Heart right ventricle (tissue), 16 donors: Measurements from ENCODE around the gene PXDN. TPM values are rescaled to one million over a fixed set of nuclear protein-coding genes. Genes with fewer than 3 reads are reported as not detected.

Source experiments
- ATAC-seq, 8 donors: fragments of 200-7000 bp; cut with Tn5 transposase; one replicate each; pipeline ENCODE4 v1.9.1; 2020; ENCODE audit warnings: mild to moderate bottlenecking in 8 of 8, moderate library complexity in 8 of 8, moderate number of reproducible peaks in 1 of 8
- DNase-seq, 2 donors: peaks; one replicate each; pipeline ENCODE4 v3.0.0-alpha.2; 2020
- H3K27ac ChIP-seq, 10 donors: fragments of 200-600 bp; sonication (generic) in 2 of 10; one replicate each; pipeline versions ENCODE4 v1.5.0 to v1.8.0; 2020 to 2022; ENCODE audit warnings: mild to moderate bottlenecking in 3 of 10
- H3K27me3 ChIP-seq, 7 donors: fragments of 200-600 bp; one replicate each; pipeline ENCODE4 v1.8.0; 2021 to 2022; ENCODE audit warnings: mild to moderate bottlenecking in 2 of 7
- H3K36me3 ChIP-seq, 9 donors: fragments of 200-600 bp; sonication (generic) in 1 of 9; one replicate each; pipeline versions ENCODE4 v1.5.0 to v1.8.0; 2020 to 2022; ENCODE audit warnings: mild to moderate bottlenecking in 2 of 9
- H3K4me1 ChIP-seq, 9 donors: fragments of 200-600 bp; sonication (generic) in 1 of 9; one replicate each; pipeline versions ENCODE4 v1.5.0 to v1.8.0; 2020 to 2022; ENCODE audit warnings: mild to moderate bottlenecking in 4 of 9
- H3K4me3 ChIP-seq, 10 donors: fragments of 200-600 bp; sonication (generic) in 2 of 10; one replicate each; pipeline versions ENCODE4 v1.5.0 to v1.8.0; 2020 to 2022; ENCODE audit warnings: mild to moderate bottlenecking in 7 of 10, moderate library complexity in 2 of 10
- H3K9me3 ChIP-seq, 11 donors: fragments of 200-600 bp in 10 of 11; sonication (generic) in 2 of 11; one replicate each; pipeline versions ENCODE4 v1.5.0 to v1.8.0; 2013 to 2022; ENCODE audit warnings: mild to moderate bottlenecking in 2 of 11, control low read depth in 1 of 11, moderate library complexity in 1 of 11
- CTCF ChIP-seq, 9 donors: fragments of 200-600 bp; sonication (generic) in 2 of 9; IDR thresholded peaks; one replicate each; pipeline versions ENCODE4 v1.5.0 to v1.8.0; 2021 to 2022; ENCODE audit warnings: antibody characterized with exemption in 9 of 9, mild to moderate bottlenecking in 5 of 9, moderate library complexity in 1 of 9
- WGBS, 2 donors: extraction: QIAGEN DNeasy Blood & Tissue Kit; methylation state at CpG; one replicate each; pipeline ENCODE4 v1.1.7; 2013; ENCODE audit warnings: inconsistent platforms in 1 of 2; 5-methylcytosine and 5-hydroxymethylcytosine counted together
- intact Hi-C, 10 donors: fragments of 100-400 bp; cut with DNase I; formaldehyde crosslinking; loops; one replicate each; pipeline versions ENCODE4 v1.11.1 to v1.14.2; 2022
- polyA plus RNA-seq, 2 donors: library from polyadenylated mRNA; stranded (reverse); fragments of 200-250 nt; gene quantifications; one replicate each; pipeline ENCODE4 v1.2.3, GENCODE V29; 2013
- total RNA-seq, 10 donors: library from RNA; stranded (reverse); fragmentation: NEBNext Ultra II Directional in 3 of 10; extraction: Animal tissue kit (Norgen Biotek cat#: 25700) in 3 of 10; gene quantifications; one replicate each; pipeline versions ENCODE4 v1.2.1 to v1.2.4, GENCODE V29; 2021 to 2023
- donor health status: Arrhythmogenic right ventricular cardiomyopathy.
- donor health status: ischemic (EF 13 %, LVEDD 7.1; RV severe dilation, severe dysfunction).
- donor health status: healthy with polysubstance abuse.
- donor health status: DM: no; HTN: yes; CAD: no.
- donor health status: DM: no; HTN: no; CAD: no.
- donor health status: ischemic (EF 25% LVEDD 6.9; RV normal size, moderate dysfunction).
- donor health status: ischemic (EF 25% LVEDD 5.7; RV mildly dilated, moderate dysfunction).
- donor health status: healthy.
- donor health status: DM: yes; HTN: yes; CAD: no.
- donor health status: Ischemic cardiomyopathy.
- donor health status: ischemic (EF 35%, LVEDD 5.7; RV mildly dilated, moderate dysfunction).
- donor health status: nonischemic (EF 11% LVEDD 7.7; RV severe dilation, severe dysfunction).
- donor health status: DM: yes; HTN: yes; CAD: no.
- donor health status: PGD.
- donor health status: ischemic (EF 29% LVEDD 5.4; RV normal size, mild dysfunction).
- donor health status: nonischemic (EF 23%, LVEDD 6.1; RV moderate dilation, normal function).

The PXDN gene
- total and polyA plus RNA-seq, 12 donors = 7.8 to 65.0 (median 18.9) TPM

- ATAC-seq (no peak), DNase-seq (no peak)
- peaks cover 0 to 5% (median 0%) of the 10 kb centered on the region in 7 donors for H3K27me3 ChIP-seq
- 57 to 72% methylated on average over 17 of the region's 17 CpGs for WGBS, 2 donors
- H3K4me3 ChIP-seq = no peak overlapping the region
- peaks cover 0 to 87% (median 24%) of the 10 kb centered on the region in 9 donors for H3K36me3 ChIP-seq
- H3K9me3 ChIP-seq = peaks cover 0 to 15% (median 0%) of the 10 kb centered on the region in 11 donors
- intact Hi-C loops = loop anchor here in 1 of 10 donors (5.0 kb wide), 1 partner anchor 41 kb away; no protein-coding TSS in a partner anchor
- H3K4me1 ChIP-seq = peaks cover 0 to 18% (median 5%) of the 10 kb centered on the region in 9 donors
- no peak for TF ChIP-seq CTCF (IDR thresholded peaks at IDR 0.05)
- peak overlapping the region in 1 of 10 donors; percentile 0 for H3K27ac ChIP-seq
Observed at GRCh38 chr2:1633092-1633671, 111.1 kb downstream of the PXDN start.

GRCh38 chr2:1632510-1632909 is 111.8 kb downstream of the PXDN start:
- peaks cover 0 to 15% (median 0%) of the 10 kb centered on the region in 11 donors for H3K9me3 ChIP-seq
- intact Hi-C loops = loop anchor here in 1 of 10 donors (5.0 kb wide), 1 partner anchor 40 kb away; no protein-coding TSS in a partner anchor
- H3K4me3 ChIP-seq = no peak overlapping the region
- peaks cover 0 to 20% (median 5%) of the 10 kb centered on the region in 9 donors for H3K4me1 ChIP-seq
- peaks cover 0 to 5% (median 0%) of the 10 kb centered on the region in 7 donors for H3K27me3 ChIP-seq
- peak overlapping the region in 1 of 10 donors; percentile 2 for H3K27ac ChIP-seq
- ATAC-seq (peak in 2 of 8 donors; percentile 8 to 21), DNase-seq (no peak)
- no peak for TF ChIP-seq CTCF (IDR thresholded peaks at IDR 0.05)
- H3K36me3 ChIP-seq = peaks cover 0 to 81% (median 24%) of the 10 kb centered on the region in 9 donors
- WGBS, 2 donors = 92 to 93% methylated on average over 13 of the region's 13 CpGs

- WGBS, 2 donors = 82 to 89% methylated on average over 7 of the region's 7 CpGs
- Histone ChIP-seq H3K4me1 (peaks cover 0 to 23% (median 5%) of the 10 kb centered on the region in 9 donors), H3K36me3 (peaks cover 0 to 78% (median 24%) of the 10 kb centered on the region in 9 donors), H3K27me3 (peaks cover 0 to 5% (median 0%) of the 10 kb centered on the region in 7 donors), H3K4me3 (no peak overlapping the region), H3K9me3 (peaks cover 0 to 15% (median 0%) of the 10 kb centered on the region in 11 donors), H3K27ac (peak overlapping the region in 3 of 10 donors; percentile 2 to 38 (median 7))
- intact Hi-C loops = loop anchor here in 1 of 10 donors (5.0 kb wide), 1 partner anchor 40 kb away; no protein-coding TSS in a partner anchor
- DNase-seq (no peak), ATAC-seq (no peak)
- TF ChIP-seq CTCF (IDR thresholded peaks at IDR 0.05) = no peak
Observed at GRCh38 chr2:1632002-1632348, 112.3 kb downstream of the PXDN start.

GRCh38 chr2:1631292-1632001 is 112.9 kb downstream of the PXDN start:
- ATAC-seq (no peak), DNase-seq (no peak)
- no peak overlapping the region for H3K4me3 ChIP-seq
- peaks cover 0 to 15% (median 0%) of the 10 kb centered on the region in 11 donors for H3K9me3 ChIP-seq
- 53% methylated on average over 6 of the region's 6 CpGs for WGBS, 2 donors
- H3K27ac ChIP-seq = peak overlapping the region in 3 of 10 donors; percentile 2 to 38 (median 7)
- peaks cover 0 to 5% (median 0%) of the 10 kb centered on the region in 7 donors for H3K27me3 ChIP-seq
- peaks cover 0 to 73% (median 24%) of the 10 kb centered on the region in 9 donors for H3K36me3 ChIP-seq
- intact Hi-C loops = loop anchor here in 1 of 10 donors (5.0 kb wide), 1 partner anchor 39 kb away; no protein-coding TSS in a partner anchor
- peaks cover 0 to 23% (median 6%) of the 10 kb centered on the region in 9 donors for H3K4me1 ChIP-seq
- no peak for TF ChIP-seq CTCF (IDR thresholded peaks at IDR 0.05)
